Stimulated activated CD4-positive, alpha-beta T cell treated with anti-CD3 and anti-CD28 coated beads, Interleukin-2, amount 100 ng/mL, for 24 hours (primary cell): Measurements from ENCODE around the gene FMR1NB.

ENCODE experiments used
- DNase-seq, 2 donors: peaks; one replicate each; pipeline ENCODE4 v3.0.0-alpha.2; 2020

FMR1NB gene

GRCh38 chrX:147981038-147981752, at the start of gene FMR1NB:
FMR1NB (plus strand) TSS chrX:147981337; CDS start chrX:147981403, 66 bp downstream.
- DNase-seq: no peak

DNA sequence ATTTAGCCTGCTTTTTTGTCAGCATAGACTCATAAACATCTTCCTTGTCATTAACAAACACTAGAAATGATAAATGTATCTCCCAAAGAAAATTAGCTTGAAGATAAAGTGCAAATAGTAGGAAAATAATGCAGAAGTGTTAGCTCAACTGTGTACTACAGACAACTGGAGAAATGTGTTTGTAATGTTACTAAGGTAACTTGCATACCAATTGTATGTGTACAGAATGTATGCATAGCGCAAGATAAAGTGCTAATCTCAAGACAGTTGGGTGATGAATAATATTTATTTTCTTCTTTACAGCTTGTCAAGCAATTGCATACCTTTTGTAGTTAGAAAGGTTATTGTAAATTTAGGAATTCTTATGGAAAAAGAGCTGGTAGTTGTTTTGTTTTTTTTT, 47.3 kb upstream of the FMR1NB start:
- no peak for DNase-seq

- DNase-seq: no peak
Measured at GRCh38 chrX:147935156-147935758, 45.9 kb upstream of the FMR1NB start.

DNA sequence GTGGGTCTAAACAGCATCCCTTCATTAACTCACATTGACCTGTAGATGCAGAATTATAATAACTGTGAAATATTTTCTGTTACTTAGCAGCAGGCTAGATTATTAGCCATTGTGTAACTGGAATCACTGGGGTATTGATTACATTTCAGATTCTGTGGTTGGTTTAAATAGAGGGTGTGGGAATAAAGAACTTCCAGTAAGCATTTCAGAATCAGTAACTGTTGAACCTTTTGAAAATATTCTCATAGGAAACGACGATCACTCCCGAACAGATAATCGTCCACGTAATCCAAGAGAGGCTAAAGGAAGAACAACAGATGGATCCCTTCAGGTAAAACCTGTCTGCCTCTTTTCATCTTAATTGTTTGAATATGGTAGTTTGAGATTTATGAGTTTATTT, 35.9 kb upstream of the FMR1NB start:
- DNase-seq: no peak

GRCh38 chrX:147948531-147948930, 32.6 kb upstream of the FMR1NB start:
- DNase-seq: no peak

GRCh38 chrX:147950352-147950751, 30.8 kb upstream of the FMR1NB start:
- DNase-seq: no peak

- no peak for DNase-seq
Measured at GRCh38 chrX:147953976-147954375, 27.2 kb upstream of the FMR1NB start.

DNA sequence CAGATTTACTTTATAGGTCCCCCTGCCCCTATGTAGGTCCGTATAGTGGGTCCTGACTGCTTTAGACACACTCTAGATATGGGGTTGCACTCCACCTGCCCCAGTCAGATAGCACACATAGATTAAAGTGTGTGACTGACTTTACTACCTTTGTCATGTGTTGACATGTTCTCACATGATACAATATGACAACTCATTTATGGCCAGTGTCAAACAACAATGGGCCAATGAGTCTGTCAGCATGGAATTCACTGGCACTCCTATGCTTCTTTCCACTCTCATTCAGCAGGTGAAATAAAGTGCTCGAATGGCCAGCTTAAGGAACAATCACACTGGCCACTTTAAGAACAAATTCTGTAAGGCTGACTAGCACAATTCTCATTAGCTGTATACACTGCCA, 23.8 kb upstream of the FMR1NB start:
- no peak for DNase-seq

DNA sequence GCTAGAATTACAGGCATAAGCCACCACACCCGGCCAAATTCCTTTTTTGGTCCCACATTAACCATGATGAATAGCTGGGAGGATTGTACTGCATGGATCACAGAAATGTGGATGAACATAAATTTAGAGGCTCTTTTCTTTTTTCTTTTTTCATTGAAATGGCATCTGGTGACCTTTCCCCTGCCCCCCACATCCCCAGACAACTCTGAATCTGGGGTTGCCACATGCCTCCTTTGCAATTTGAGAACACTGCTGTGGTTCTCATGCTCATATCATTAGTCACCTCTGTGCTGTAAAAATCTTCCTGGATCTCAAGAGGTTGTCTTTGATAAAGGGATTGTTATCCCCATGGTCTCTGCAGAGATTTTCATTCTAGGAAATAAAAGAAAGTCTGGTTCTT, 22.8 kb upstream of the FMR1NB start:
- DNase-seq: no peak

GRCh38 chrX:147960722-147961121, 20.4 kb upstream of the FMR1NB start:
- no peak for DNase-seq

- no peak for DNase-seq
Measured at GRCh38 chrX:147962476-147962875, 18.7 kb upstream of the FMR1NB start.

DNA sequence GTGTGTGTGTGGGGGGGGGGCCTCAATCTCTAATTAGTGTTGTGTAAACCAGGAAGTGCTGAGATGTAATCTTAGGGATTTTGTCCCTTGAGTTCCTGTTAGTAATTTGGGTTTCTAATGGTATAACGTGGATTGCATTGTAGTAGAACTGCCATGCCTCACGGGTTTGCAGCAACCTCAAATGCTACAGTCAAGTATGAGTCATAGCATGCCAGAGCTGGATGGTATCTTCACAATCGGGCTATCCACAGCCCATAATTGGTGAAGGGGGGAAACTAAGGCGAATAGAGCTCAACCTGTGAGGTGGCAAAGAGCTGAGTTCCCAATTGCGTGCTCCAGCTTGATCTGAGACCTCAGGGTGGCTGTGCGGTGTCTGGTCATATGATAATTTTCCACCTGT, 2.2 kb upstream of the FMR1NB start:
- DNase-seq: no peak

DNA sequence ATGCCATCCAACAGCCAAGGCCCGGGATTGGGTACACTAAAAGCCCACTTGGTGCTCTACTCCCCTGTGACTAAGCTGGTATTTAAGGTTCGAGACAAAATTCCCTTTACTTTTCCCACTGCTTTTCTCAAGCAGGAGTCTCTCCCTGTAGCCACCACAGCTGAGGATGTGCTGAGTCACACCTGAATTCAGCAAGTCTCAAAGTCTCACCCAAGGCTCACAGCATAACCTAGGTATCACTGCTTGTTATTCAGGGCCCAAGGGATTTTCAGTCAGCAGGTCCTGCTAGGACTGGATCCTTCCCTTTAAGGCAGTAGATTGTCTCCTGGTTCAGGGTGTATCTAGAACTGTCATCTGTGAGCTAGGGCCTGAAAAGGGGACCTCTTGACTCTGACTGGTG, 39.2 kb downstream of the FMR1NB start:
- DNase-seq: no peak

- no peak for DNase-seq
Measured at GRCh38 chrX:148024425-148025148, 43.5 kb downstream of the FMR1NB start.

- DNase-seq: no peak
Measured at GRCh38 chrX:148035380-148035779, 54.2 kb downstream of the FMR1NB start.

GRCh38 chrX:148037020-148037419, 55.9 kb downstream of the FMR1NB start:
- no peak for DNase-seq

DNA sequence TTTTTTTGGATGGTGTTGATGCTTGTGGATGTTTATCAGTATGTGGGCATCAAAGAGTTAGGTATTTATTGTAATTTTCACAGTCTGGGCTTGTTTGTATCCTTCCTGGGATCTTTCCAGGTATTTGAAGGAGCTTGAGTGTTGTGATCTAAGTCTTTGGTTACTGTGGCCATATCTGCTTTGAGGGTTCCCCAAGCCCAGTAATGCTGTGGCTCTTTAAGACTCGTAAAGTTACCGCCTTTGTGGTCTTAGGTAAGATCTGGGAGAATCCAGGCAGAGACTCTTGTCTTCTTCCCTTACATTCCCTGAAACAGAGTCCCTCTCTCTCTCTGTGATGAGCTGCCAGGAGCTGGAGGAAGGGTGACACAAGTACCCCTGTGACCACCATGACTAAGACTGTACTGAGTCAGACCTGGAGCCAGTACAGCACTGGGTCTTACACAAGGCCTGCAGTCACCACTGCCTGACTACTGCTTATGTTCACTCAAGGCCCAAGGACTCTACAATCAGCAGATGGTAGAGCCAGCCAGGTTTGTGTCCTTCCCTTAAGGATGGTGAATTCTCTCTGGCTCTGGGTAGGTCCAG, 62.2 kb downstream of the FMR1NB start:
- DNase-seq: no peak

DNA sequence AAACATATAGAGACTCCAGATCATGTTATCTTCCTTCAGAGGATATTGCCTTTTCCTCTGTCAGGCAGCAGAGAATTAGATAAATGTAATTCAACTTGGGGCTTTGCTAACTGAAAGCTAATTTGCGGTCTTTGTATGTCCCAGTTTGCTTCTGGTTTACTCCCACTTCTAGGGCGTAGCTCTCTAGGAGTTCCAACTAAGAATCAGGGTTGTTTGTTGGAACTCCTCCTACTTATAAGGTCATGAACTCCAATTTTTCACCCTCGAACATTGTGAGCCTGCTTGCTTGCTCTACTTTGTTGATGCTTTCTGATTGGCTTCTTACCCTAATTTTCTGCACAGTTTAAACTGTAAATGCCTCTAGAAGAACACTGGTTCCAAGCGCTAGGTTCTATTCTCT, 66.1 kb downstream of the FMR1NB start:
- DNase-seq: no peak

DNA sequence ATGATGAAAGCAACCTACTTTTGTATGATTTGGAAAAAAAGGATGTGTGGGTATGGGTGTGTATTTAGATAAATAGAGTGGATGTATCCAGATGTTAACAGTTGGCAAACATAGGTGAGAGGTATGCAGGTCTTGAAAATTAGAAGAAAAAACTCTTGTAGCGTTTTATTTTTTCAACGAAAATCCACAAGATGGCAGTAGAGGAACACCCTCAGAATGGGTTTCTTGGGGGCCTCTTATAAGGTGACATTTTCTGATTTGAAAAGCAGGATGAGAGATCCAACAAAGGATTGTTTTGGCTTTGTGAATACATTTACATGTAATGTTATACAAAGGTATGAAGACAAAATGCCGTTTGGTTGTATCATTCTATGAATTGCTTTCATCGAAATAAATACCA, 68.3 kb downstream of the FMR1NB start:
- DNase-seq: no peak

GRCh38 chrX:148051973-148052372, 70.8 kb downstream of the FMR1NB start:
- DNase-seq: no peak

- DNase-seq: no peak
Measured at GRCh38 chrX:148067285-148067684, 86.1 kb downstream of the FMR1NB start.

- no peak for DNase-seq
Measured at GRCh38 chrX:148069759-148070503, 88.8 kb downstream of the FMR1NB start.

DNA sequence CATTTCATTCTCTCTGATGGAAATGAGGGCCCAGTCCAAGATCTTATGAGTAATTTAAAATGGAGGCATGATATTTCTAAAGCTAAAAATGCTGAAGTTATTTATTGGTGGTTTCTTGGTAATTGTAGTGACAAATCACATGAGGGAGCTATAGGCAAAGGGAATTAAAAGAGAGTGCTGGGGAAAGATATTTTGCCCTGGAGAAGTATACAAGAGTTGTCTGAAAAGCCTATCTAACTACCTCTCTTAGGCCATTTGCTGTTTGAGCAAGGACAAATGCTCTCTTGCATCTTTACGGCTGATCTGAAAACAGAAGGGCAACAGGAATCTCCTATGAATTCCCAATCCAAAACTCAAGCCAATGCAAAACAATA, 89.4 kb downstream of the FMR1NB start:
- DNase-seq: no peak
